IMR-90 (cell line): Measurements from ENCODE around the gene POLR3E. TPM values are rescaled to one million over a fixed set of nuclear protein-coding genes. Genes with fewer than 3 reads are reported as not detected.

Experiments
- ATAC-seq: fragments of 200-7000 bp; cut with Tn5 transposase; 2 replicates; pipeline ENCODE4 v1.9.1; 2020; ENCODE audit warnings: low read depth, mild to moderate bottlenecking, moderate library complexity
- BruUV-seq: library from RNA; stranded (reverse); fragments of 400-500 nt; replicated peaks from 2 replicates; lab custom pipeline; 2021; lab: Mats Ljungman, UMichigan
- CTCF ChIA-PET: fragments of 300-600 bp; formaldehyde crosslinking; extraction: SDS; loops from one replicate; lab custom pipeline; 2021; ENCODE audit warnings: antibody characterized with exemption; lab: Yijun Ruan, JAX
- POLR2A ChIA-PET: fragments of 300-600 bp; sonication (Branson Sonifier 250); formaldehyde crosslinking; loops from one replicate; lab custom pipeline; 2022; ENCODE audit warnings: antibody characterized with exemption; ENCODE audit not compliant: unreplicated experiment; lab: Charles Lee
- DNase-seq: peaks from one replicate; pipeline ENCODE4 v3.0.0; 2013
- H2AFZ ChIP-seq: replicated peaks from 2 replicates; pipeline ENCODE3; 2013; ENCODE audit warnings: low read length, mild to moderate bottlenecking; ENCODE audit not compliant: poor library complexity
- H2AK5ac ChIP-seq: 2 replicates; pipeline ENCODE4 v1.6.1; 2013; ENCODE audit warnings: low read depth, low read length, inconsistent platforms
- H2AK9ac ChIP-seq: replicated peaks from 2 replicates; pipeline ENCODE3; 2013; ENCODE audit warnings: mild to moderate bottlenecking, low read depth, low read length, moderate library complexity; ENCODE audit not compliant: poor library complexity
- H2BK120ac ChIP-seq: 2 replicates; pipeline ENCODE4 v1.6.1; 2013; ENCODE audit warnings: low read depth, low read length, inconsistent platforms
- H2BK15ac ChIP-seq: 3 replicates; pipeline ENCODE4 v1.6.1; 2013; ENCODE audit warnings: low read depth, low read length, inconsistent platforms
- H2BK20ac ChIP-seq: 2 replicates; pipeline ENCODE4 v1.6.1; 2013; ENCODE audit warnings: low read depth, mild to moderate bottlenecking, inconsistent platforms, low read length, moderate library complexity
- H2BK5ac ChIP-seq: 2 replicates; pipeline ENCODE4 v1.6.1; 2013; ENCODE audit warnings: mild to moderate bottlenecking, low read depth, low read length, inconsistent platforms; ENCODE audit not compliant: poor library complexity, severe bottlenecking
- H3K14ac ChIP-seq: replicated peaks from 2 replicates; pipeline ENCODE4 v1.6.1; 2013; ENCODE audit warnings: low read depth, low read length, inconsistent platforms
- H3K18ac ChIP-seq: 2 replicates; pipeline ENCODE4 v1.6.1; 2013; ENCODE audit warnings: low read depth, low read length, control low read depth
- H3K23ac ChIP-seq: 2 replicates; pipeline ENCODE4 v1.6.1; 2013; ENCODE audit warnings: low read depth, low read length, inconsistent platforms
- H3K27ac ChIP-seq: 2 replicates; pipeline ENCODE4 v1.5.1; 2013; ENCODE audit warnings: mild to moderate bottlenecking, control low read depth, low read length; ENCODE audit not compliant: insufficient read depth
- H3K27me3 ChIP-seq: 2 replicates; pipeline ENCODE4 v1.6.1; 2013; ENCODE audit warnings: low read length; ENCODE audit not compliant: control insufficient read depth, insufficient read depth
- H3K36me3 ChIP-seq: 2 replicates; pipeline ENCODE4 v1.6.1; 2013; ENCODE audit warnings: low read length, mixed read lengths; ENCODE audit not compliant: control insufficient read depth, insufficient read depth
- H3K4ac ChIP-seq: 2 replicates; pipeline ENCODE4 v1.6.1; 2013; ENCODE audit warnings: low read depth, low read length, inconsistent platforms
- H3K4me1 ChIP-seq: 2 replicates; pipeline ENCODE4 v1.6.1; 2013; ENCODE audit warnings: low read length, mixed read lengths; ENCODE audit not compliant: control insufficient read depth, insufficient read depth
- H3K4me2 ChIP-seq: 2 replicates; pipeline ENCODE4 v1.6.1; 2013; ENCODE audit warnings: low read depth, mild to moderate bottlenecking, control low read depth, low read length, moderate library complexity
- H3K4me3 ChIP-seq: 2 replicates; pipeline ENCODE4 v1.5.1; 2013; ENCODE audit warnings: low read depth, mild to moderate bottlenecking, control low read depth, low read length, moderate library complexity; ENCODE audit not compliant: insufficient read depth
- H3K56ac ChIP-seq: 2 replicates; pipeline ENCODE4 v1.6.1; 2013; ENCODE audit warnings: low read length, inconsistent platforms; ENCODE audit not compliant: insufficient read depth; ENCODE audit errors: extremely low read depth
- H3K79me1 ChIP-seq, 2 experiments: 2 replicates each; pipeline ENCODE4 v1.6.1; 2013; ENCODE audit warnings: low read length in 2 of 2, inconsistent platforms in 1 of 2, low read depth in 1 of 2
- H3K9ac ChIP-seq: 2 replicates; pipeline ENCODE4 v1.6.1; 2013; ENCODE audit warnings: low read depth, low read length, control low read depth
- H3K9me1 ChIP-seq: 2 replicates; pipeline ENCODE4 v1.6.1; 2013; ENCODE audit warnings: low read length, inconsistent platforms; ENCODE audit not compliant: insufficient read depth
- H3K9me3 ChIP-seq: 2 replicates; pipeline ENCODE4 v1.6.1; 2013; ENCODE audit warnings: low read length; ENCODE audit not compliant: control insufficient read depth, insufficient read depth
- H4K20me1 ChIP-seq: 2 replicates; pipeline ENCODE4 v1.6.1; 2013; ENCODE audit warnings: low read length, inconsistent platforms; ENCODE audit not compliant: insufficient read depth
- H4K5ac ChIP-seq: 2 replicates; pipeline ENCODE4 v1.6.1; 2013; ENCODE audit warnings: mild to moderate bottlenecking, low read depth, low read length, control low read depth
- H4K8ac ChIP-seq, 2 experiments: 2 replicates each; pipeline ENCODE4 v1.6.1; 2013; ENCODE audit warnings: low read depth in 2 of 2, low read length in 2 of 2, control low read depth in 1 of 2, inconsistent platforms in 1 of 2
- H4K91ac ChIP-seq: 2 replicates; pipeline ENCODE4 v1.6.1; 2013; ENCODE audit warnings: low read depth, low read length, inconsistent platforms; ENCODE audit not compliant: insufficient read depth
- CEBPB ChIP-seq: IDR thresholded peaks from 2 replicates; pipeline ENCODE4 v1.6.1; 2012; ENCODE audit warnings: low read depth, low read length, improper control_type of control experiment
- RAD21 ChIP-seq: IDR thresholded peaks from 2 replicates; pipeline ENCODE4 v1.6.1; 2012; ENCODE audit warnings: low read length, improper control_type of control experiment
- WGBS, 2 experiments: methylation state at CpG; one replicate each; pipeline versions ENCODE4 v1.1.5 to v1.1.7; 2013; ENCODE audit warnings: missing lambda C conversion rate in 2 of 2; ENCODE audit not compliant: insufficient read length in 1 of 2; ENCODE audit errors: extremely low coverage in 2 of 2; 5-methylcytosine and 5-hydroxymethylcytosine counted together
- dilution Hi-C: fragments of 300-500 bp; cut with HindIII; formaldehyde crosslinking; loops from one replicate; pipeline ENCODE4 v1.14.3; 2018; ENCODE audit warnings: low sequenced_read_pairs; ENCODE audit not compliant: unreplicated experiment
- in situ Hi-C: fragments of 300-500 bp; cut with MboI; formaldehyde crosslinking; loops from 3 replicates; pipeline ENCODE4 v1.14.3; 2019; ENCODE audit warnings: low sequenced_read_pairs, inconsistent platforms, mixed read lengths
- intact Hi-C: fragments of 100-400 bp; cut with micrococcal nuclease; formaldehyde crosslinking; loops from 2 replicates; pipeline ENCODE4 v1.10.0; 2022
- polyA plus RNA-seq, 3 experiments: library from polyadenylated mRNA; depleted of rRNA; stranded (reverse); fragments of >200 nt; gene quantifications; 2 replicates each; pipeline ENCODE4 v1.2.3, GENCODE V29; 2012; ENCODE audit warnings: low replicate concordance in 1 of 3
- total RNA-seq: library from RNA; depleted of rRNA; stranded (reverse); fragments of >200 nt; gene quantifications from 2 replicates; pipeline ENCODE4 v1.2.3, GENCODE V29; 2012
- TF ChIP-seq, protein P1 (sequence below): fragments of 150-350 bp; IDR thresholded peaks from 2 replicates; pipeline ENCODE4 v1.6.1; 2016; ENCODE audit warnings: low read depth, mild to moderate bottlenecking, low read length, moderate library complexity, borderline replicate concordance

Gene POLR3E
- total and polyA plus RNA-seq, 2 of the 4 experiments (the other 2 are of a cell fraction) = 19.9 to 46.0 TPM

DNA sequence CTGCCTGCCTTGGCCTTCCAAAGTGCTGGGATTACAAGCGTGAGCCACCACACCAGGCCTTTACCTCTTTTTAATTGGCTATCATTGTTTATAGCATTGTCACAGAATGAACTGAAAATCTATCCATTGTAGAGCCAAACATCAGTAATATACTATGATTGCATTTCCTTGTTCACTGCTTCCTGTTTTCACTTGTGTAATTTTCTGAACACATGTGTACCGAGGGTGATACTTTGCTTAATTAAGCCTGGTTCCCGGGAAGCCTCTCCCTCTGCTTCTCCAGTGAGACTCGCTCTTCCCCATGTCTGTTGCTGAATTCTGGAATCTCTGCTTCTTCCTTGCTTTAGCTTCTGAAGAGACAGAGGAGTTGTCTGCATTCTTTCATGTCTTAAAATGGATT, 33.1 kb downstream of the POLR3E start:
- dilution Hi-C loops (no loop called here), intact Hi-C loops (no loop called here), in situ Hi-C loops (loop anchor here (25.0 kb wide), 1 partner anchor 1168 kb away; the partner anchor contains the start of genes DNAH3 and LDAF1)
- peaks cover 24 to 50% of the 10 kb centered on the region in 2 experiments for H3K79me1 ChIP-seq
- H2BK15ac ChIP-seq = no peak overlapping the region
- no peak overlapping the region for H4K8ac ChIP-seq
- no peak overlapping the region for H4K91ac ChIP-seq
- peaks cover 2% of the 10 kb centered on the region; the same call in 1 of the 2 replicates for H3K4me1 ChIP-seq
- no peak overlapping the region for H2BK5ac ChIP-seq
- no peak overlapping the region for H3K14ac ChIP-seq
- H3K9me1 ChIP-seq = peaks cover 6% of the 10 kb centered on the region; the same call in 1 of the 2 replicates
- H2AK9ac ChIP-seq = no peak overlapping the region
- H2BK20ac ChIP-seq = no peak overlapping the region
- peaks cover 16% of the 10 kb centered on the region for H4K20me1 ChIP-seq
- H3K27me3 ChIP-seq = no peaks in the 10 kb centered on the region
- H3K4ac ChIP-seq = no peak overlapping the region
- no peak overlapping the region for H3K9ac ChIP-seq
- POLR2A ChIA-PET = no interaction called here
- BruUV-seq = no TSS peak
- H3K36me3 ChIP-seq = peaks cover 59% of the 10 kb centered on the region
- ATAC-seq = no peak; the same call in 1 of the 2 replicates
- no peaks in the 10 kb centered on the region for H3K9me3 ChIP-seq
- H3K4me3 ChIP-seq = no peak overlapping the region
- no peak overlapping the region for H3K4me2 ChIP-seq
- no peak overlapping the region for H4K5ac ChIP-seq
- CTCF ChIA-PET = interaction anchor here (1.0 to 1.2 kb wide), 3 partner anchors 9 to 29 kb away, joined by 3 to 8 read pairs (median 7); no protein-coding TSS in a partner anchor
- no peak overlapping the region for H3K56ac ChIP-seq
- H3K18ac ChIP-seq = no peak overlapping the region
- no peak overlapping the region for H2BK120ac ChIP-seq
- WGBS, 2 experiments = no CpG with 5 or more reads among the region's 4 CpGs
- no peak overlapping the region for H2AK5ac ChIP-seq
- no peak overlapping the region for H2AFZ ChIP-seq
- H3K23ac ChIP-seq = no peak overlapping the region
- peak overlapping the region; percentile 46; the same call in 1 of the 2 replicates for H3K27ac ChIP-seq
- DNase-seq = no peak
- TF ChIP-seq RAD21 = no peak
- TF ChIP-seq CEBPB = no peak
- TF ChIP-seq, protein P1, sequence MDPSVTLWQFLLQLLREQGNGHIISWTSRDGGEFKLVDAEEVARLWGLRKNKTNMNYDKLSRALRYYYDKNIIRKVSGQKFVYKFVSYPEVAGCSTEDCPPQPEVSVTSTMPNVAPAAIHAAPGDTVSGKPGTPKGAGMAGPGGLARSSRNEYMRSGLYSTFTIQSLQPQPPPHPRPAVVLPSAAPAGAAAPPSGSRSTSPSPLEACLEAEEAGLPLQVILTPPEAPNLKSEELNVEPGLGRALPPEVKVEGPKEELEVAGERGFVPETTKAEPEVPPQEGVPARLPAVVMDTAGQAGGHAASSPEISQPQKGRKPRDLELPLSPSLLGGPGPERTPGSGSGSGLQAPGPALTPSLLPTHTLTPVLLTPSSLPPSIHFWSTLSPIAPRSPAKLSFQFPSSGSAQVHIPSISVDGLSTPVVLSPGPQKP = no peak
